ENCODE measurements around the gene PITPNB. TPM values are rescaled to one million over a fixed set of nuclear protein-coding genes. Genes with fewer than 3 reads are reported as not detected.

PITPNB gene
- total RNA-seq, 2 donors from 2014 or later: 105 to 123 TPM

Other genes with a start within 250 kb of the PITPNB start
- 1 to 10 TPM in 1 of 2 donors, under 1 TPM in 1; 0.61 to 2.5 TPM for gene MN1, start 117.5 kb downstream of the PITPNB start, total RNA-seq